HUES48 (cell line): Measurements from ENCODE around the gene CIROP.

Source experiments
- H3K27ac ChIP-seq: one replicate; pipeline ENCODE4 v1.7.0; 2013; ENCODE audit warnings: low read depth, low read length, inconsistent platforms
- H3K27me3 ChIP-seq: 2 replicates; pipeline ENCODE4 v1.6.1; 2013; ENCODE audit warnings: mild to moderate bottlenecking, low read length; ENCODE audit not compliant: control insufficient read depth, insufficient read depth
- H3K36me3 ChIP-seq: 2 replicates; pipeline ENCODE4 v1.6.1; 2013; ENCODE audit warnings: low read length; ENCODE audit not compliant: control insufficient read depth, insufficient read depth
- H3K4me1 ChIP-seq: 2 replicates; pipeline ENCODE4 v1.6.1; 2013; ENCODE audit warnings: mild to moderate bottlenecking, low read length; ENCODE audit not compliant: control insufficient read depth, insufficient read depth
- H3K4me3 ChIP-seq: 2 replicates; pipeline ENCODE4 v1.5.1; 2013; ENCODE audit warnings: mild to moderate bottlenecking, low read depth, low read length
- H3K9ac ChIP-seq: 2 replicates; pipeline ENCODE4 v1.6.1; 2013; ENCODE audit warnings: mild to moderate bottlenecking, low read depth, low read length, moderate library complexity
- H3K9me3 ChIP-seq: 2 replicates; pipeline ENCODE4 v1.6.1; 2013; ENCODE audit warnings: low read length; ENCODE audit not compliant: control insufficient read depth, insufficient read depth

Gene CIROP

GRCh38 chr14:23091294-23092225 is 13.2 kb downstream of the CIROP start:
- Histone ChIP-seq H3K9ac (no peak overlapping the region), H3K36me3 (peaks cover 68% of the 10 kb centered on the region), H3K27me3 (no peaks in the 10 kb centered on the region), H3K4me1 (peaks cover 3% of the 10 kb centered on the region; the same call in 1 of the 2 replicates), H3K4me3 (no peak overlapping the region), H3K9me3 (no peaks in the 10 kb centered on the region), H3K27ac (no peak overlapping the region)

- peaks cover 3% of the 10 kb centered on the region; the same call in 1 of the 2 replicates for H3K4me1 ChIP-seq
- H3K9ac ChIP-seq, result no peak overlapping the region
- no peaks in the 10 kb centered on the region for H3K9me3 ChIP-seq
- no peaks in the 10 kb centered on the region for H3K27me3 ChIP-seq
- no peak overlapping the region for H3K27ac ChIP-seq
- H3K36me3 ChIP-seq, result peaks cover 81% of the 10 kb centered on the region
- no peak overlapping the region for H3K4me3 ChIP-seq
Measured at GRCh38 chr14:23090254-23090636, 14.5 kb downstream of the CIROP start.

- Histone ChIP-seq H3K4me1 (peaks cover 3% of the 10 kb centered on the region; the same call in 1 of the 2 replicates), H3K9me3 (no peaks in the 10 kb centered on the region), H3K36me3 (peaks cover 87% of the 10 kb centered on the region), H3K27me3 (no peaks in the 10 kb centered on the region), H3K27ac (no peak overlapping the region), H3K4me3 (no peak overlapping the region), H3K9ac (no peak overlapping the region)
Measured at GRCh38 chr14:23089498-23090253, 15.1 kb downstream of the CIROP start.

- H3K27ac ChIP-seq, result no peak overlapping the region
- H3K27me3 ChIP-seq, result no peaks in the 10 kb centered on the region
- no peak overlapping the region for H3K4me3 ChIP-seq
- H3K4me1 ChIP-seq, result no peaks in the 10 kb centered on the region
- H3K9ac ChIP-seq, result no peak overlapping the region
- peaks cover 96% of the 10 kb centered on the region for H3K36me3 ChIP-seq
- H3K9me3 ChIP-seq, result no peaks in the 10 kb centered on the region
Measured at GRCh38 chr14:23086565-23086964, 18.2 kb downstream of the CIROP start.

- H3K9me3 ChIP-seq, result no peaks in the 10 kb centered on the region
- H3K9ac ChIP-seq, result no peak overlapping the region
- no peaks in the 10 kb centered on the region for H3K27me3 ChIP-seq
- no peak overlapping the region for H3K27ac ChIP-seq
- peaks cover 98% of the 10 kb centered on the region for H3K36me3 ChIP-seq
- no peaks in the 10 kb centered on the region for H3K4me1 ChIP-seq
- H3K4me3 ChIP-seq, result no peak overlapping the region
Measured at GRCh38 chr14:23085458-23085857, 19.3 kb downstream of the CIROP start.

- Histone ChIP-seq H3K27ac (no peak overlapping the region), H3K4me1 (no peaks in the 10 kb centered on the region), H3K36me3 (peaks cover 97% of the 10 kb centered on the region), H3K9ac (no peak overlapping the region), H3K4me3 (no peak overlapping the region), H3K27me3 (no peaks in the 10 kb centered on the region), H3K9me3 (no peaks in the 10 kb centered on the region)
Measured at GRCh38 chr14:23080474-23080873, 24.3 kb downstream of the CIROP start.

- Histone ChIP-seq H3K27ac (no peak overlapping the region), H3K36me3 (peaks cover 97% of the 10 kb centered on the region), H3K9ac (no peak overlapping the region), H3K4me1 (no peaks in the 10 kb centered on the region), H3K4me3 (no peak overlapping the region), H3K27me3 (no peaks in the 10 kb centered on the region), H3K9me3 (no peaks in the 10 kb centered on the region)
Measured at GRCh38 chr14:23079716-23080115, 25.1 kb downstream of the CIROP start.

GRCh38 chr14:23078692-23079116 is 26.1 kb downstream of the CIROP start:
- Histone ChIP-seq H3K36me3 (peaks cover 96% of the 10 kb centered on the region), H3K9me3 (no peaks in the 10 kb centered on the region), H3K27ac (no peak overlapping the region), H3K9ac (no peak overlapping the region), H3K27me3 (no peaks in the 10 kb centered on the region), H3K4me3 (no peak overlapping the region), H3K4me1 (no peaks in the 10 kb centered on the region)

- Histone ChIP-seq H3K36me3 (peaks cover 91% of the 10 kb centered on the region), H3K4me1 (0 out of 2 replicates have a peak, but pooled peaks cover under 1% of the 10 kb centered on the region), H3K4me3 (no peak overlapping the region), H3K9me3 (no peaks in the 10 kb centered on the region), H3K9ac (no peak overlapping the region), H3K27ac (no peak overlapping the region), H3K27me3 (no peaks in the 10 kb centered on the region)
Measured at GRCh38 chr14:23077962-23078361, 26.8 kb downstream of the CIROP start.

GRCh38 chr14:23076785-23077408 is 27.9 kb downstream of the CIROP start:
- Histone ChIP-seq H3K27ac (no peak overlapping the region), H3K9me3 (no peaks in the 10 kb centered on the region), H3K4me1 (peaks cover 10% of the 10 kb centered on the region), H3K36me3 (peaks cover 90% of the 10 kb centered on the region), H3K9ac (no peak overlapping the region), H3K4me3 (no peak overlapping the region), H3K27me3 (no peaks in the 10 kb centered on the region)
